Small intestine (tissue), 16 donors: ENCODE measurements around the gene TMPRSS9. TPM values are rescaled to one million over a fixed set of nuclear protein-coding genes. Genes with fewer than 3 reads are reported as not detected.

Experiments used
- DNase-seq, 2 donors: peaks; one replicate each; pipeline versions ENCODE4 v3.0.0 to v3.0.0-alpha.2; 2013
- FAIRE-seq: peaks from 2 replicates; lab custom pipeline; 2012; peaks lifted over from hg19 to GRCh38; lab: Jason Lieb, UNC
- H3K27ac ChIP-seq, 3 donors: one replicate each; pipeline ENCODE4 v1.5.1; 2013; ENCODE audit warnings: low read length in 2 of 3, mild to moderate bottlenecking in 2 of 3, control low read depth in 1 of 3, inconsistent platforms in 1 of 3, low read depth in 1 of 3, moderate library complexity in 1 of 3
- H3K27me3 ChIP-seq, 3 donors: one replicate each; pipeline ENCODE4 v1.6.1; 2013; ENCODE audit warnings: low read length in 3 of 3, inconsistent platforms in 1 of 3; ENCODE audit not compliant: control insufficient read depth in 3 of 3, insufficient read depth in 3 of 3
- H3K36me3 ChIP-seq, 3 donors: one replicate each; pipeline ENCODE4 v1.6.1; 2013; ENCODE audit warnings: low read length in 3 of 3, inconsistent platforms in 1 of 3, low read depth in 1 of 3, mild to moderate bottlenecking in 1 of 3, moderate library complexity in 1 of 3; ENCODE audit not compliant: control insufficient read depth in 3 of 3, insufficient read depth in 2 of 3
- H3K4me1 ChIP-seq, 3 donors: one replicate each; pipeline ENCODE4 v1.6.1; 2013; ENCODE audit warnings: low read length in 2 of 3, inconsistent platforms in 1 of 3, low read depth in 1 of 3, mild to moderate bottlenecking in 1 of 3, moderate library complexity in 1 of 3; ENCODE audit not compliant: control insufficient read depth in 3 of 3, insufficient read depth in 2 of 3
- H3K4me3 ChIP-seq, 3 donors: one replicate each; pipeline ENCODE4 v1.5.1; 2013; ENCODE audit warnings: low read length in 3 of 3, control low read depth in 1 of 3, inconsistent platforms in 1 of 3, low read depth in 1 of 3, mild to moderate bottlenecking in 1 of 3, moderate library complexity in 1 of 3
- H3K9me3 ChIP-seq, 2 donors: one replicate each; pipeline ENCODE4 v1.6.1; 2013; ENCODE audit warnings: low read depth in 1 of 2, low read length in 1 of 2; ENCODE audit not compliant: control insufficient read depth in 2 of 2, insufficient read depth in 1 of 2
- WGBS, 3 donors: extraction: QIAGEN DNeasy Blood & Tissue Kit; methylation state at CpG; one replicate each; pipeline ENCODE4 v1.1.7; 2013; 5-methylcytosine and 5-hydroxymethylcytosine counted together
- long read RNA-seq, 10 donors: transcript quantifications; one replicate each; lab custom pipeline, GENCODE V29; 2026
- polyA plus RNA-seq, 4 donors: library from polyadenylated mRNA; stranded (reverse) in 3 of 4; unstranded in 1 of 4; fragments of 200-250 nt in 3 of 4; fragments of 120-200 nt in 1 of 4; gene quantifications; one replicate each; pipeline versions ENCODE4 v1.2.1 to v1.2.3, GENCODE V29; 2013
- donor health status: healthy with polysubstance abuse.
- donor health status: control.
- donor health status: control.
- donor health status: Bipolar disorder and iron deficiency.
- donor health status: healthy.

The TMPRSS9 gene
- under 1 TPM in 2 of 4 donors, not detected in 2; 0.53 to 0.54 TPM for polyA plus RNA-seq
- long read RNA-seq, donor 1 = 0 reads
- long read RNA-seq, donor 2 = 0 reads
- long read RNA-seq, donor 3, partial matches to known transcripts = 81 of 81 reads
- long read RNA-seq, donor 3, other reads (novel, unspliced or antisense) = 0 of 81 reads
- long read RNA-seq, donor 4 = 0 reads
- long read RNA-seq, donor 5 = 0 reads
- long read RNA-seq, donor 6 = 0 reads
- long read RNA-seq, donor 7, partial matches to known transcripts = 285 of 285 reads
- long read RNA-seq, donor 7, other reads (novel, unspliced or antisense) = 0 of 285 reads
- long read RNA-seq, donor 8 = 0 reads
- long read RNA-seq, donor 9 = 0 reads
- long read RNA-seq, donor 10, partial matches to known transcripts = 13 of 164 reads
- long read RNA-seq, donor 10, other reads (novel, unspliced or antisense) = 151 of 164 reads

- Histone ChIP-seq H3K27ac (no peak within 1 kb of the TSS), H3K36me3 (peaks cover 0 to 12% (median 0%) of the 10 kb centered on the region in 3 donors), H3K4me3 (no peak within 1 kb of the TSS), H3K4me1 (no peaks in the 10 kb centered on the region), H3K9me3 (no peaks in the 10 kb centered on the region), H3K27me3 (peaks cover 3 to 36% (median 10%) of the 10 kb centered on the region in 3 donors)
- FAIRE-seq (no peak), DNase-seq (no peak)
- 11 to 22% (median 17%) methylated on average over 28 to 44 of the region's 44 CpGs for WGBS, 3 donors
Observed at GRCh38 chr19:2359992-2360685, at the start of gene TMPRSS9. Gene TMPRSS9, plus strand, starts transcription at chr19:2360265. Its CDS starts 29,521 bp downstream, at chr19:2389786.

- no peak for DNase-seq
- H3K27me3 ChIP-seq = peaks cover 0 to 57% (median 19%) of the 10 kb centered on the region in 3 donors
- H3K27ac ChIP-seq = no peak overlapping the region
- H3K36me3 ChIP-seq = no peaks in the 10 kb centered on the region
- H3K9me3 ChIP-seq = peaks cover 0 to 16% of the 10 kb centered on the region in 2 donors
- FAIRE-seq = no peak
- WGBS, 3 donors = 90 to 93% (median 92%) methylated on average over 4 of the region's 4 CpGs
- H3K4me1 ChIP-seq = peaks cover 0 to 9% (median 0%) of the 10 kb centered on the region in 3 donors
- no peak overlapping the region for H3K4me3 ChIP-seq
Observed at GRCh38 chr19:2311093-2311492, 49.0 kb upstream of the TMPRSS9 start.

- FAIRE-seq = no peak
- no peak for DNase-seq
- Histone ChIP-seq H3K27ac (no peak overlapping the region), H3K36me3 (no peaks in the 10 kb centered on the region), H3K9me3 (peaks cover 0 to 16% of the 10 kb centered on the region in 2 donors), H3K27me3 (peaks cover 0 to 39% (median 9%) of the 10 kb centered on the region in 3 donors), H3K4me3 (no peak overlapping the region), H3K4me1 (peaks cover 0 to 4% (median 0%) of the 10 kb centered on the region in 3 donors)
- WGBS, 3 donors = 34 to 43% (median 40%) methylated on average over 23 to 28 of the region's 28 CpGs
Observed at GRCh38 chr19:2312820-2313501, 47.1 kb upstream of the TMPRSS9 start.

GRCh38 chr19:2315121-2315817 is 44.8 kb upstream of the TMPRSS9 start:
- 83 to 88% (median 84%) methylated on average over 7 of the region's 7 CpGs for WGBS, 3 donors
- Histone ChIP-seq H3K4me1 (no peaks in the 10 kb centered on the region), H3K27me3 (peaks cover 0 to 18% (median 6%) of the 10 kb centered on the region in 3 donors), H3K9me3 (peaks cover 0 to 16% of the 10 kb centered on the region in 2 donors), H3K4me3 (no peak overlapping the region), H3K36me3 (peaks cover 0 to 8% (median 0%) of the 10 kb centered on the region in 3 donors), H3K27ac (no peak overlapping the region)
- FAIRE-seq (no peak), DNase-seq (no peak)

- peak; percentile 45 to 61 for DNase-seq
- peaks cover 0 to 15% (median 6%) of the 10 kb centered on the region in 3 donors for H3K27me3 ChIP-seq
- FAIRE-seq = no peak
- no peaks in the 10 kb centered on the region for H3K4me1 ChIP-seq
- WGBS, 3 donors = 35 to 49% (median 45%) methylated on average over 22 of the region's 22 CpGs
- H3K9me3 ChIP-seq = peaks cover 0 to 16% of the 10 kb centered on the region in 2 donors
- peaks cover 0 to 10% (median 0%) of the 10 kb centered on the region in 3 donors for H3K36me3 ChIP-seq
- no peak overlapping the region for H3K4me3 ChIP-seq
- no peak overlapping the region for H3K27ac ChIP-seq
Observed at GRCh38 chr19:2315818-2316353, 44.2 kb upstream of the TMPRSS9 start.

GRCh38 chr19:2317300-2317699 is 42.8 kb upstream of the TMPRSS9 start:
- H3K27me3 ChIP-seq = peaks cover 0 to 12% (median 5%) of the 10 kb centered on the region in 3 donors
- H3K36me3 ChIP-seq = peaks cover 0 to 23% (median 3%) of the 10 kb centered on the region in 3 donors
- no peaks in the 10 kb centered on the region for H3K4me1 ChIP-seq
- DNase-seq (no peak), FAIRE-seq (no peak)
- WGBS, 3 donors = 89 to 94% (median 93%) methylated on average over 13 of the region's 13 CpGs
- H3K9me3 ChIP-seq = peaks cover 0 to 16% of the 10 kb centered on the region in 2 donors
- no peak overlapping the region for H3K27ac ChIP-seq
- no peak overlapping the region for H3K4me3 ChIP-seq

GRCh38 chr19:2317756-2318155 is 42.3 kb upstream of the TMPRSS9 start:
- 84 to 94% (median 84%) methylated on average over 24 to 25 of the region's 25 CpGs for WGBS, 3 donors
- DNase-seq = no peak
- Histone ChIP-seq H3K36me3 (peaks cover 0 to 27% (median 5%) of the 10 kb centered on the region in 3 donors), H3K27ac (no peak overlapping the region), H3K4me3 (no peak overlapping the region), H3K9me3 (peaks cover 0 to 16% of the 10 kb centered on the region in 2 donors), H3K27me3 (peaks cover 0 to 7% (median 1%) of the 10 kb centered on the region in 3 donors), H3K4me1 (no peaks in the 10 kb centered on the region)
- no peak for FAIRE-seq
